Endothelial cell (in vitro differentiated cells): ENCODE results near the gene CHI3L1. TPM values are rescaled to one million over a fixed set of nuclear protein-coding genes. Genes with fewer than 3 reads are reported as not detected.
A peak's percentile ranks its signal among the peaks of the same experiment; 100 is the strongest.

ENCODE experiments used
- DNase-seq: peaks from one replicate; pipeline ENCODE4 v3.0.0; 2021; ENCODE audit warnings: low spot score
- H3K27ac Mint-ChIP-seq: one replicate; pipeline ENCODE4 v1.8.0; 2021; ENCODE audit warnings: mixed read lengths, inconsistent platforms; ENCODE audit not compliant: unreplicated experiment
- H3K27me3 Mint-ChIP-seq: one replicate; pipeline ENCODE4 v1.8.0; 2021; ENCODE audit warnings: mild to moderate bottlenecking, moderate library complexity, mixed read lengths, inconsistent platforms; ENCODE audit not compliant: unreplicated experiment
- H3K36me3 Mint-ChIP-seq: one replicate; pipeline ENCODE4 v1.8.0; 2021; ENCODE audit warnings: mild to moderate bottlenecking, low read depth, mixed read lengths, inconsistent platforms; ENCODE audit not compliant: unreplicated experiment
- H3K4me1 Mint-ChIP-seq: one replicate; pipeline ENCODE4 v1.8.0; 2021; ENCODE audit warnings: mild to moderate bottlenecking, mixed read lengths, inconsistent platforms; ENCODE audit not compliant: unreplicated experiment
- H3K4me3 Mint-ChIP-seq: one replicate; pipeline ENCODE4 v1.8.0; 2021; ENCODE audit warnings: mild to moderate bottlenecking, mixed read lengths, inconsistent platforms; ENCODE audit not compliant: unreplicated experiment
- H3K9me3 Mint-ChIP-seq: one replicate; pipeline ENCODE4 v1.8.0; 2021; ENCODE audit warnings: mixed read lengths, inconsistent platforms; ENCODE audit not compliant: unreplicated experiment
- total RNA-seq: library from RNA; stranded (reverse); fragmentation: NEBNext Ultra II Directional; extraction: Animal tissue kit (Norgen Biotek cat#: 25700); gene quantifications from one replicate; pipeline ENCODE4 v1.2.1, GENCODE V29; 2021; ENCODE audit not compliant: unreplicated experiment
- TF ChIP-seq, protein P1 (sequence below): fragments of 200-600 bp; sonication (generic); IDR thresholded peaks from one replicate; pipeline ENCODE4 v1.5.0; 2021; ENCODE audit warnings: antibody characterized with exemption; ENCODE audit not compliant: unreplicated experiment

CHI3L1 gene
- total RNA-seq, 1 donor from 2014 or later = 0.21 TPM

GRCh38 chr1:203142124-203142523 is 44.4 kb downstream of the CHI3L1 start:
- peak overlapping the region; percentile 72 for H3K4me3 Mint-ChIP-seq
- peaks cover 2% of the 10 kb centered on the region for H3K27me3 Mint-ChIP-seq
- no peaks in the 10 kb centered on the region for H3K9me3 Mint-ChIP-seq
- no peak overlapping the region for H3K27ac Mint-ChIP-seq
- H3K36me3 Mint-ChIP-seq = peaks cover 22% of the 10 kb centered on the region
- DNase-seq = no peak
- peaks cover 29% of the 10 kb centered on the region for H3K4me1 Mint-ChIP-seq
- TF ChIP-seq, protein P1, sequence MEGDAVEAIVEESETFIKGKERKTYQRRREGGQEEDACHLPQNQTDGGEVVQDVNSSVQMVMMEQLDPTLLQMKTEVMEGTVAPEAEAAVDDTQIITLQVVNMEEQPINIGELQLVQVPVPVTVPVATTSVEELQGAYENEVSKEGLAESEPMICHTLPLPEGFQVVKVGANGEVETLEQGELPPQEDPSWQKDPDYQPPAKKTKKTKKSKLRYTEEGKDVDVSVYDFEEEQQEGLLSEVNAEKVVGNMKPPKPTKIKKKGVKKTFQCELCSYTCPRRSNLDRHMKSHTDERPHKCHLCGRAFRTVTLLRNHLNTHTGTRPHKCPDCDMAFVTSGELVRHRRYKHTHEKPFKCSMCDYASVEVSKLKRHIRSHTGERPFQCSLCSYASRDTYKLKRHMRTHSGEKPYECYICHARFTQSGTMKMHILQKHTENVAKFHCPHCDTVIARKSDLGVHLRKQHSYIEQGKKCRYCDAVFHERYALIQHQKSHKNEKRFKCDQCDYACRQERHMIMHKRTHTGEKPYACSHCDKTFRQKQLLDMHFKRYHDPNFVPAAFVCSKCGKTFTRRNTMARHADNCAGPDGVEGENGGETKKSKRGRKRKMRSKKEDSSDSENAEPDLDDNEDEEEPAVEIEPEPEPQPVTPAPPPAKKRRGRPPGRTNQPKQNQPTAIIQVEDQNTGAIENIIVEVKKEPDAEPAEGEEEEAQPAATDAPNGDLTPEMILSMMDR = no peak

GRCh38 chr1:203140743-203141520 is 45.6 kb downstream of the CHI3L1 start:
- Mint-ChIP-seq H3K27ac (no peak overlapping the region), H3K4me1 (peaks cover 22% of the 10 kb centered on the region), H3K9me3 (no peaks in the 10 kb centered on the region), H3K36me3 (peaks cover 22% of the 10 kb centered on the region), H3K27me3 (peaks cover 2% of the 10 kb centered on the region), H3K4me3 (no peak overlapping the region)
- TF ChIP-seq, protein P1 = no peak
- no peak for DNase-seq

DNA sequence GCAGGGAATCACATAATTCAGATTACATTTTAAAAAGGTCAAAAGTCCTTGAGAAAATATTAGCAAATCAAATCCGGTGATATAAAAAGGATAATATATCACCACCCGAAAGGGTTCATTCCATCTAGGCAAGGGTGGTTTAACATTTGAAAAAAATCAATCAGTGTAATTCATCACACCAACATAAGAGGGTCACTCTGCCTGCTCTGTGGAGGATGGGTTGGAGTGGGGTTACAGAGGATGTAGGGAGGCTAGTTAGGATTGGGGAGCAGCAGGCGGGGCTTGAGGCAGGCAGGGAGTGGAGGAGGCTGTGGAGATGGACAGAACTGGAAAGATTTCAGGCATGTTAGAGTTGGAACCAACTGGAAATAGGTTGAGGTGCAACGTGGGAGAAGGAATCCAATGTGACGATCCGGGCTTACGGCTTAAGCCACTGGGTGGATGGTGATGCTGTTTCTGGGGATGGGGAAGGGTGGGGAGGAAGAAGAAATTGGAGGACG is 46.5 kb downstream of the CHI3L1 start:
- DNase-seq = no peak
- peaks cover 22% of the 10 kb centered on the region for H3K36me3 Mint-ChIP-seq
- TF ChIP-seq, protein P1 = no peak
- H3K4me1 Mint-ChIP-seq = peaks cover 18% of the 10 kb centered on the region
- H3K4me3 Mint-ChIP-seq = no peak overlapping the region
- peaks cover 2% of the 10 kb centered on the region for H3K27me3 Mint-ChIP-seq
- no peak overlapping the region for H3K27ac Mint-ChIP-seq
- H3K9me3 Mint-ChIP-seq = no peaks in the 10 kb centered on the region

DNA sequence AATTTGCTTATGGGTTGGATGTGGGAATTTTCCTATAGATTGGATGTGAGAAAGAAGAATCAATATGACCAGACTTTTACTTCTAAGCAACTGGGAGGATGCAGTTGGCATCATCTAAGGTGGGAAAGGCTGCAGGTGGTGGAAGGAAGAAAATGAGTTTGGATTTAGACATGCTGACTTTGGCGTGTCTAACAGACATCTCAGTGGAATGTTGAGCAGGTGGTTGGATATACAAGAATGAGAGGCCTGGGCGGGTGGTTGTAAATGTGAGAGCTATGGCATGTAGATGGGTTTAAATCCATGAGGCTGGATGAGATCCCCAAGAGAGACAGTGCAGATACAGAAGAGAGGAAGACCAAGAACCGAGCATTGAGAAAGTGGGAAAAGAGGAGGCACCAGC is 48.4 kb downstream of the CHI3L1 start:
- Mint-ChIP-seq H3K4me3 (no peak overlapping the region), H3K27me3 (no peaks in the 10 kb centered on the region), H3K4me1 (peaks cover 10% of the 10 kb centered on the region), H3K36me3 (peaks cover 13% of the 10 kb centered on the region), H3K9me3 (no peaks in the 10 kb centered on the region), H3K27ac (no peak overlapping the region)
- no peak for DNase-seq
- TF ChIP-seq, protein P1 = no peak

DNA sequence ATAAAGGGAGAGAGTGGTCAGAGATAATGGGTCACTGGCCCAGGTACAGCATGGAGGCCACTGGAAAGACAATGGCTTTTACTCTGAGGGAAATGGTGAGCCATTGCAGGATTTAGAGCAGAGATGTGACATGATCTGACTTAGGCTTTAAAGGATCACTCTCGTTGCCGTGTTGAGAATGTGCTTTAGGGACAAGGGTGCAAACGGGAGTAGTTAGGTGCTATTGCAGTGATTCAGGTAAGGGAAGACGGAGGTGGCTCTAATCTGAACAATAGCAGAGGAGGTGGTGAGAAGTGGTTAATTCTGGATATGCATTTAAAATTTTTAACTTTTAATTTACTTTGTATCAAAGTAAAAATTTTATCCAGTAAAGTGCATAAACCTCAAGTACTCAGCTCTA is 49.2 kb downstream of the CHI3L1 start:
- DNase-seq = no peak
- Mint-ChIP-seq H3K4me1 (peaks cover 10% of the 10 kb centered on the region), H3K9me3 (no peaks in the 10 kb centered on the region), H3K27ac (no peak overlapping the region), H3K27me3 (no peaks in the 10 kb centered on the region), H3K4me3 (no peak overlapping the region), H3K36me3 (peaks cover 6% of the 10 kb centered on the region)
- TF ChIP-seq, protein P1 = no peak
